WERI-Rb-1 (cell line): Measurements from ENCODE around the gene POLE.
"Not testable (repeated sequence)": the region's sequence is repeated elsewhere in the genome, so short reads cannot be mapped to it uniquely, and the experiment has no call there.

Experiments used
- DNase-seq: peaks from one replicate; pipeline ENCODE4 v3.0.0-alpha.2; 2020
- H3K27ac ChIP-seq: fragments of 250-450 bp; sonication (Bioruptor Pico); 2 replicates; pipeline ENCODE4 v1.5.1; 2020; ENCODE audit warnings: mild to moderate bottlenecking, moderate library complexity
- H3K27me3 ChIP-seq: fragments of 250-450 bp; sonication (Bioruptor Pico); 2 replicates; pipeline ENCODE4 v1.5.1; 2021; ENCODE audit warnings: mild to moderate bottlenecking, low read depth, moderate library complexity; ENCODE audit not compliant: insufficient read depth, severe bottlenecking
- H3K36me3 ChIP-seq: fragments of 250-450 bp; sonication (Bioruptor Pico); 2 replicates; pipeline ENCODE4 v1.5.1; 2020; ENCODE audit warnings: mild to moderate bottlenecking, moderate library complexity
- H3K4me3 ChIP-seq: 2 replicates; pipeline ENCODE4 v1.5.1; 2011; ENCODE audit warnings: low read depth, mild to moderate bottlenecking, control low read depth, low read length
- H3K9me3 ChIP-seq: fragments of 250-450 bp; sonication (Bioruptor Pico); 2 replicates; pipeline ENCODE4 v1.5.1; 2021; ENCODE audit warnings: mild to moderate bottlenecking, moderate library complexity; ENCODE audit not compliant: severe bottlenecking
- CTCF ChIP-seq: IDR thresholded peaks from 2 replicates; pipeline ENCODE4 v1.5.1; 2011; ENCODE audit warnings: low read depth, mild to moderate bottlenecking, control low read depth, inconsistent platforms, low read length

Gene POLE

GRCh38 chr12:132700212-132700822 is 13.2 kb upstream of the POLE start:
- no peak for TF ChIP-seq CTCF
- H3K36me3 ChIP-seq: peaks cover 80% of the 10 kb centered on the region

GRCh38 chr12:132698341-132698740 is 11.2 kb upstream of the POLE start:
- no peak overlapping the region for H3K4me3 ChIP-seq
- no peaks in the 10 kb centered on the region for H3K27me3 ChIP-seq
- no peak overlapping the region for H3K27ac ChIP-seq

More at GRCh38 chr12:132700212-132700822, 13.2 kb upstream of the POLE start:
- H3K27me3 ChIP-seq: no peaks in the 10 kb centered on the region
- no peak overlapping the region for H3K4me3 ChIP-seq
- no peaks in the 10 kb centered on the region for H3K9me3 ChIP-seq
- no peak overlapping the region for H3K27ac ChIP-seq
- DNase-seq: no peak

GRCh38 chr12:132695431-132695830 is 8.3 kb upstream of the POLE start:
- H3K27ac ChIP-seq: no peak overlapping the region
- H3K4me3 ChIP-seq: no peak overlapping the region
- no peaks in the 10 kb centered on the region for H3K27me3 ChIP-seq
- no peak for DNase-seq
- TF ChIP-seq CTCF: no peak
- peaks cover 60% of the 10 kb centered on the region for H3K36me3 ChIP-seq
- no peaks in the 10 kb centered on the region for H3K9me3 ChIP-seq

More at GRCh38 chr12:132698341-132698740, 11.2 kb upstream of the POLE start:
- peaks cover 71% of the 10 kb centered on the region for H3K36me3 ChIP-seq
- no peaks in the 10 kb centered on the region for H3K9me3 ChIP-seq
- DNase-seq: no peak
- no peak for TF ChIP-seq CTCF

GRCh38 chr12:132694888-132695287 is 7.7 kb upstream of the POLE start:
- not testable (repeated sequence) for DNase-seq, H3K27ac ChIP-seq

GRCh38 chr12:132692030-132692429 is 4.9 kb upstream of the POLE start:
- H3K27me3 ChIP-seq, DNase-seq, H3K27ac ChIP-seq, H3K4me3 ChIP-seq, H3K9me3 ChIP-seq: not testable (repeated sequence)
- peaks cover 40% of the 10 kb centered on the region for H3K36me3 ChIP-seq

More at GRCh38 chr12:132694888-132695287, 7.7 kb upstream of the POLE start:
- H3K27me3 ChIP-seq, H3K9me3 ChIP-seq, H3K4me3 ChIP-seq: not testable (repeated sequence)
- peaks cover 62% of the 10 kb centered on the region for H3K36me3 ChIP-seq

- peaks cover 34% of the 10 kb centered on the region for H3K36me3 ChIP-seq
- DNase-seq: no peak
- no peak for TF ChIP-seq CTCF
- no peaks in the 10 kb centered on the region for H3K9me3 ChIP-seq
- no peaks in the 10 kb centered on the region for H3K27me3 ChIP-seq
- no peak overlapping the region; the same call in 1 of the 2 replicates for H3K27ac ChIP-seq
- H3K4me3 ChIP-seq: no peak overlapping the region
Measured at GRCh38 chr12:132690112-132690511, 3.0 kb upstream of the POLE start.

GRCh38 chr12:132689227-132689626 is 2.1 kb upstream of the POLE start:
- DNase-seq: no peak

More at GRCh38 chr12:132689227-132689626, 2.1 kb upstream of the POLE start:
- TF ChIP-seq CTCF: no peak
- H3K27ac ChIP-seq: no peak overlapping the region
- H3K9me3 ChIP-seq: no peaks in the 10 kb centered on the region
- H3K27me3 ChIP-seq: no peaks in the 10 kb centered on the region
- H3K4me3 ChIP-seq: no peak overlapping the region
- peaks cover 33% of the 10 kb centered on the region for H3K36me3 ChIP-seq
